Mesodermal cell (in vitro differentiated cells): ENCODE results near the gene RELN.

Experiments
- H3K27ac ChIP-seq: 2 replicates; pipeline ENCODE4 v1.7.0; 2013; ENCODE audit warnings: mild to moderate bottlenecking, low read depth, low read length, moderate library complexity; ENCODE audit not compliant: severe bottlenecking
- H3K36me3 ChIP-seq: 2 replicates; pipeline ENCODE4 v1.7.1; 2013; ENCODE audit warnings: mild to moderate bottlenecking, low read length, moderate library complexity; ENCODE audit not compliant: control insufficient read depth, insufficient read depth
- H3K4me1 ChIP-seq: one replicate; pipeline ENCODE4 v1.7.1; 2013; ENCODE audit warnings: mild to moderate bottlenecking, low read length; ENCODE audit not compliant: insufficient read depth, control insufficient read depth, poor library complexity, severe bottlenecking
- H3K4me3 ChIP-seq: 2 replicates; pipeline ENCODE4 v1.7.0; 2013; ENCODE audit warnings: low read length, control low read depth, mild to moderate bottlenecking; ENCODE audit not compliant: insufficient read depth, poor library complexity, severe bottlenecking; ENCODE audit errors: extremely low read depth
- H3K9me3 ChIP-seq: 2 replicates; pipeline ENCODE4 v1.7.1; 2013; ENCODE audit warnings: mild to moderate bottlenecking, low read length, moderate library complexity; ENCODE audit not compliant: control insufficient read depth
- WGBS, 2 experiments: methylation state at CpG; one replicate each; pipeline ENCODE4 v1.1.5; 2013; ENCODE audit warnings: missing lambda C conversion rate in 2 of 2; ENCODE audit not compliant: insufficient coverage in 2 of 2; 5-methylcytosine and 5-hydroxymethylcytosine counted together

RELN gene

GRCh38 chr7:103539875-103540274 lies 449.6 kb downstream of the RELN start:
- Histone ChIP-seq H3K9me3 (no peaks in the 10 kb centered on the region), H3K4me3 (no peak overlapping the region), H3K36me3 (no peaks in the 10 kb centered on the region), H3K27ac (no peak overlapping the region), H3K4me1 (no peaks in the 10 kb centered on the region)
- 89 to 92% methylated on average over 7 of the region's 8 CpGs for WGBS, 2 experiments

GRCh38 chr7:103538964-103539709 lies 450.3 kb downstream of the RELN start:
- H3K27ac ChIP-seq: no peak overlapping the region
- H3K36me3 ChIP-seq: no peaks in the 10 kb centered on the region
- 78 to 84% methylated on average over 5 to 7 of the region's 11 CpGs for WGBS, 2 experiments
- H3K4me3 ChIP-seq: no peak overlapping the region
- H3K9me3 ChIP-seq: no peaks in the 10 kb centered on the region
- no peaks in the 10 kb centered on the region for H3K4me1 ChIP-seq

GRCh38 chr7:103533761-103534160 lies 455.7 kb downstream of the RELN start:
- Histone ChIP-seq H3K36me3 (no peaks in the 10 kb centered on the region), H3K27ac (no peak overlapping the region), H3K9me3 (no peaks in the 10 kb centered on the region), H3K4me1 (no peaks in the 10 kb centered on the region), H3K4me3 (no peak overlapping the region)
- WGBS, 2 experiments: 80 to 100% methylated on average over 1 of the region's 4 CpGs

- Histone ChIP-seq H3K27ac (no peak overlapping the region), H3K9me3 (no peaks in the 10 kb centered on the region), H3K4me1 (no peaks in the 10 kb centered on the region), H3K4me3 (no peak overlapping the region), H3K36me3 (no peaks in the 10 kb centered on the region)
- WGBS, 2 experiments: 81 to 100% methylated on average over 3 of the region's 5 CpGs
These were observed 456.5 kb downstream of the RELN start for GRCh38 chr7:103532955-103533354.

GRCh38 chr7:103528152-103528551 lies 461.3 kb downstream of the RELN start:
- Histone ChIP-seq H3K36me3 (no peaks in the 10 kb centered on the region), H3K4me1 (no peaks in the 10 kb centered on the region), H3K27ac (no peak overlapping the region), H3K4me3 (no peak overlapping the region), H3K9me3 (no peaks in the 10 kb centered on the region)
- WGBS, 2 experiments: no CpG with 5 or more reads among the region's 2 CpGs

- Histone ChIP-seq H3K36me3 (no peaks in the 10 kb centered on the region), H3K27ac (no peak overlapping the region), H3K9me3 (no peaks in the 10 kb centered on the region), H3K4me1 (no peaks in the 10 kb centered on the region), H3K4me3 (no peak overlapping the region)
- 57 to 83% methylated on average over 1 of the region's 1 CpG for whole genome bisulfite sequencing, 2 experiments
These were observed 463.5 kb downstream of the RELN start for GRCh38 chr7:103525937-103526336.

- Histone ChIP-seq H3K36me3 (no peaks in the 10 kb centered on the region), H3K27ac (no peak overlapping the region), H3K4me3 (no peak overlapping the region), H3K4me1 (no peaks in the 10 kb centered on the region), H3K9me3 (no peaks in the 10 kb centered on the region)
- 55 to 62% methylated on average over 6 to 8 of the region's 9 CpGs for WGBS, 2 experiments
These were observed 465.2 kb downstream of the RELN start for GRCh38 chr7:103524042-103524907.

- Histone ChIP-seq H3K4me3 (no peak overlapping the region), H3K36me3 (no peaks in the 10 kb centered on the region), H3K27ac (no peak overlapping the region), H3K4me1 (no peaks in the 10 kb centered on the region), H3K9me3 (no peaks in the 10 kb centered on the region)
- 34% methylated on average over 2 of the region's 6 CpGs; no CpG with 5 or more reads in 1 of the 2 experiments for WGBS, 2 experiments
These were observed 467.5 kb downstream of the RELN start for GRCh38 chr7:103521937-103522336.

GRCh38 chr7:103504505-103505135 lies 484.8 kb downstream of the RELN start:
- H3K9me3 ChIP-seq: no peaks in the 10 kb centered on the region

GRCh38 chr7:103501206-103501605 lies 488.3 kb downstream of the RELN start:
- Histone ChIP-seq H3K27ac (no peak overlapping the region), H3K9me3 (no peaks in the 10 kb centered on the region), H3K4me3 (no peak overlapping the region), H3K36me3 (no peaks in the 10 kb centered on the region), H3K4me1 (no peaks in the 10 kb centered on the region)
- WGBS, 2 experiments: 100% methylated on average over 1 of the region's 4 CpGs; no CpG with 5 or more reads in 1 of the 2 experiments

More at GRCh38 chr7:103504505-103505135, 484.8 kb downstream of the RELN start:
- Histone ChIP-seq H3K4me3 (no peak overlapping the region), H3K27ac (no peak overlapping the region), H3K4me1 (no peaks in the 10 kb centered on the region), H3K36me3 (no peaks in the 10 kb centered on the region)
- 66 to 81% methylated on average over 11 of the region's 13 CpGs for WGBS, 2 experiments
